ENCODE data around the gene DXO. TPM values are rescaled to one million over a fixed set of nuclear protein-coding genes. Genes with fewer than 3 reads are reported as not detected.

Gene DXO
- total and polyA plus RNA-seq, 2 of the 13 experiments (the other 11 are each of a cell fraction or from before 2014, with no cell fraction given) = 18.6 to 26.2 TPM

DNA sequence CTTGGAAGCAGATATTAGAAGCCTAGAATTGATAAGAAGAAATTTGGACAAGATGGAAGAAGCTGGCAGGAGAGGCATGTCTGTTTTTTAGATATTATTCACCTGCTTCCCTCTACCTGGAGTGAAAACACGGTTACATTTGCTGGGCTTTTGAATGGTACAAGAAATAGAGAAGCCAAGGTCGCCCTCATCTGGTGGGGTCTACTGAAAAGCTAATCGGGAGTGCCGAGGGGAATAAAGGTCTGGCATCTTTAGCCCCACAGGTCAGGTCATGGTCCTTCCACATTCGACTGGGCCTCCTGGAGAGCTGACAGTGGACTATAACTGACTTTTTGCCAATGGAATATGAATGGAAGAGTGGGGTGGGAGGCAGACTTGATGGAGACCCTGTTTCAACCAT, 49.0 kb downstream of the DXO start (continued):
- TF ChIP-seq, protein P1, sequence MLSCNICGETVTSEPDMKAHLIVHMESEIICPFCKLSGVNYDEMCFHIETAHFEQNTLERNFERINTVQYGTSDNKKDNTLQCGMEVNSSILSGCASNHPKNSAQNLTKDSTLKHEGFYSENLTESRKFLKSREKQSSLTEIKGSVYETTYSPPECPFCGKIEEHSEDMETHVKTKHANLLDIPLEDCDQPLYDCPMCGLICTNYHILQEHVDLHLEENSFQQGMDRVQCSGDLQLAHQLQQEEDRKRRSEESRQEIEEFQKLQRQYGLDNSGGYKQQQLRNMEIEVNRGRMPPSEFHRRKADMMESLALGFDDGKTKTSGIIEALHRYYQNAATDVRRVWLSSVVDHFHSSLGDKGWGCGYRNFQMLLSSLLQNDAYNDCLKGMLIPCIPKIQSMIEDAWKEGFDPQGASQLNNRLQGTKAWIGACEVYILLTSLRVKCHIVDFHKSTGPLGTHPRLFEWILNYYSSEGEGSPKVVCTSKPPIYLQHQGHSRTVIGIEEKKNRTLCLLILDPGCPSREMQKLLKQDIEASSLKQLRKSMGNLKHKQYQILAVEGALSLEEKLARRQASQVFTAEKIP (CRISPR knock-in tag; IDR thresholded peaks at IDR 0.05; ENCODE audit: borderline replicate concordance) = no peak
- TF ChIP-seq ZNF205 (CRISPR knock-in tag; IDR thresholded peaks at IDR 0.05) (no peak), ZNF335 (CRISPR knock-in tag; IDR thresholded peaks at IDR 0.05) (peak; percentile 91), RXRB (CRISPR knock-in tag; IDR thresholded peaks at IDR 0.05; ENCODE audit: borderline replicate concordance) (peak; percentile 32; the same call in 1 of the 2 replicates), ZBTB7B (CRISPR knock-in tag; IDR thresholded peaks at IDR 0.05) (peak; percentile 57; the same call in 1 of the 2 replicates), RFX1 (IDR thresholded peaks at IDR 0.05) (no peak), POLR2AphosphoS2 (IDR thresholded peaks at IDR 0.05; ENCODE audit: low read depth, low read length) (no peak), ZFP37 (CRISPR knock-in tag; IDR thresholded peaks at IDR 0.05; ENCODE audit: borderline replicate concordance) (no peak), NFATC3 (CRISPR knock-in tag; IDR thresholded peaks at IDR 0.05) (no peak), MXD4 (CRISPR knock-in tag; IDR thresholded peaks at IDR 0.05) (no peak), MIXL1 (CRISPR knock-in tag; IDR thresholded peaks at IDR 0.05) (peak; percentile 57; the same call in 1 of the 2 replicates), ZNF792 (CRISPR knock-in tag; IDR thresholded peaks at IDR 0.05) (0 out of 2 replicates have a peak, but pooled peaks have one; percentile 19), ZNF660 (CRISPR knock-in tag; IDR thresholded peaks at IDR 0.05; ENCODE audit: borderline replicate concordance, low read depth) (no peak), ZNF782 (CRISPR knock-in tag; IDR thresholded peaks at IDR 0.05; ENCODE audit: borderline replicate concordance) (no peak), SP1 (IDR thresholded peaks at IDR 0.05) (no peak), SP1 (CRISPR knock-in tag; IDR thresholded peaks at IDR 0.05) (no peak), NR2F6 (IDR thresholded peaks at IDR 0.05) (peak; percentile 49; the same call in 1 of the 2 replicates), NR2F6 (CRISPR knock-in tag; IDR thresholded peaks at IDR 0.05) (peak; percentile 54; the same call in 1 of the 2 replicates), ZEB1 (IDR thresholded peaks at IDR 0.05; ENCODE audit: insufficient replicate concordance, low read depth) (no peak), SOX6 (IDR thresholded peaks at IDR 0.05) (no peak), SOX6 (CRISPR knock-in tag; IDR thresholded peaks at IDR 0.05) (0 out of 2 replicates have a peak, but pooled peaks have one; percentile 25), ZNF20 (CRISPR knock-in tag; IDR thresholded peaks at IDR 0.05) (no peak)
- TF ChIP-seq, protein P2, sequence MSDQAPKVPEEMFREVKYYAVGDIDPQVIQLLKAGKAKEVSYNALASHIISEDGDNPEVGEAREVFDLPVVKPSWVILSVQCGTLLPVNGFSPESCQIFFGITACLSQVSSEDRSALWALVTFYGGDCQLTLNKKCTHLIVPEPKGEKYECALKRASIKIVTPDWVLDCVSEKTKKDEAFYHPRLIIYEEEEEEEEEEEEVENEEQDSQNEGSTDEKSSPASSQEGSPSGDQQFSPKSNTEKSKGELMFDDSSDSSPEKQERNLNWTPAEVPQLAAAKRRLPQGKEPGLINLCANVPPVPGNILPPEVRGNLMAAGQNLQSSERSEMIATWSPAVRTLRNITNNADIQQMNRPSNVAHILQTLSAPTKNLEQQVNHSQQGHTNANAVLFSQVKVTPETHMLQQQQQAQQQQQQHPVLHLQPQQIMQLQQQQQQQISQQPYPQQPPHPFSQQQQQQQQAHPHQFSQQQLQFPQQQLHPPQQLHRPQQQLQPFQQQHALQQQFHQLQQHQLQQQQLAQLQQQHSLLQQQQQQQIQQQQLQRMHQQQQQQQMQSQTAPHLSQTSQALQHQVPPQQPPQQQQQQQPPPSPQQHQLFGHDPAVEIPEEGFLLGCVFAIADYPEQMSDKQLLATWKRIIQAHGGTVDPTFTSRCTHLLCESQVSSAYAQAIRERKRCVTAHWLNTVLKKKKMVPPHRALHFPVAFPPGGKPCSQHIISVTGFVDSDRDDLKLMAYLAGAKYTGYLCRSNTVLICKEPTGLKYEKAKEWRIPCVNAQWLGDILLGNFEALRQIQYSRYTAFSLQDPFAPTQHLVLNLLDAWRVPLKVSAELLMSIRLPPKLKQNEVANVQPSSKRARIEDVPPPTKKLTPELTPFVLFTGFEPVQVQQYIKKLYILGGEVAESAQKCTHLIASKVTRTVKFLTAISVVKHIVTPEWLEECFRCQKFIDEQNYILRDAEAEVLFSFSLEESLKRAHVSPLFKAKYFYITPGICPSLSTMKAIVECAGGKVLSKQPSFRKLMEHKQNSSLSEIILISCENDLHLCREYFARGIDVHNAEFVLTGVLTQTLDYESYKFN (CRISPR knock-in tag; conservative IDR thresholded peaks at IDR 0.05) = peak; percentile 38; the same call in 1 of the 2 replicates
- TF ChIP-seq, protein P3, sequence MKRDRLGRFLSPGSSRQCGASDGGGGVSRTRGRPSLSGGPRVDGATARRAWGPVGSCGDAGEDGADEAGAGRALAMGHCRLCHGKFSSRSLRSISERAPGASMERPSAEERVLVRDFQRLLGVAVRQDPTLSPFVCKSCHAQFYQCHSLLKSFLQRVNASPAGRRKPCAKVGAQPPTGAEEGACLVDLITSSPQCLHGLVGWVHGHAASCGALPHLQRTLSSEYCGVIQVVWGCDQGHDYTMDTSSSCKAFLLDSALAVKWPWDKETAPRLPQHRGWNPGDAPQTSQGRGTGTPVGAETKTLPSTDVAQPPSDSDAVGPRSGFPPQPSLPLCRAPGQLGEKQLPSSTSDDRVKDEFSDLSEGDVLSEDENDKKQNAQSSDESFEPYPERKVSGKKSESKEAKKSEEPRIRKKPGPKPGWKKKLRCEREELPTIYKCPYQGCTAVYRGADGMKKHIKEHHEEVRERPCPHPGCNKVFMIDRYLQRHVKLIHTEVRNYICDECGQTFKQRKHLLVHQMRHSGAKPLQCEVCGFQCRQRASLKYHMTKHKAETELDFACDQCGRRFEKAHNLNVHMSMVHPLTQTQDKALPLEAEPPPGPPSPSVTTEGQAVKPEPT (CRISPR knock-in tag; IDR thresholded peaks at IDR 0.05; ENCODE audit: low read depth) = no peak
- TF ChIP-seq, protein P4, sequence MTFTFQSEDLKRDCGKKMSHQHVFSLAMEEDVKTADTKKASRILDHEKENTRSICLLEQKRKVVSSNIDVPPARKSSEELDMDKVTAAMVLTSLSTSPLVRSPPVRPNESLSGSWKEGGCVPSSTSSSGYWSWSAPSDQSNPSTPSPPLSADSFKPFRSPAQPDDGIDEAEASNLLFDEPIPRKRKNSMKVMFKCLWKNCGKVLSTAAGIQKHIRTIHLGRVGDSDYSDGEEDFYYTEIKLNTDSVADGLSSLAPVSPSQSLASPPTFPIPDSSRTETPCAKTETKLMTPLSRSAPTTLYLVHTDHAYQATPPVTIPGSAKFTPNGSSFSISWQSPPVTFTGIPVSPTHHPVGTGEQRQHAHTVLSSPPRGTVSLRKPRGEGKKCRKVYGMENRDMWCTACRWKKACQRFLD (CRISPR knock-in tag; IDR thresholded peaks at IDR 0.05; ENCODE audit: borderline replicate concordance) = no peak
- TF ChIP-seq, protein P5, sequence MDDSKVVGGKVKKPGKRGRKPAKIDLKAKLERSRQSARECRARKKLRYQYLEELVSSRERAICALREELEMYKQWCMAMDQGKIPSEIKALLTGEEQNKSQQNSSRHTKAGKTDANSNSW (CRISPR knock-in tag; IDR thresholded peaks at IDR 0.05; ENCODE audit: borderline replicate concordance) = no peak

All from HepG2 (cell line).